ENCODE measurements around the gene MYL3.

MYL3 gene

GRCh38 chr3:46907960-46908293 is 44.7 kb upstream of the MYL3 start:
- no peak for DNase-seq (ENCODE audit: low read depth)
- no peak overlapping the region for H3K4me3 ChIP-seq (ENCODE audit: low read depth, low read length)
- no peak for TF ChIP-seq CTCF (IDR thresholded peaks at IDR 0.05; ENCODE audit: insufficient read depth, low read depth, low read length, missing control alignments)

DNA sequence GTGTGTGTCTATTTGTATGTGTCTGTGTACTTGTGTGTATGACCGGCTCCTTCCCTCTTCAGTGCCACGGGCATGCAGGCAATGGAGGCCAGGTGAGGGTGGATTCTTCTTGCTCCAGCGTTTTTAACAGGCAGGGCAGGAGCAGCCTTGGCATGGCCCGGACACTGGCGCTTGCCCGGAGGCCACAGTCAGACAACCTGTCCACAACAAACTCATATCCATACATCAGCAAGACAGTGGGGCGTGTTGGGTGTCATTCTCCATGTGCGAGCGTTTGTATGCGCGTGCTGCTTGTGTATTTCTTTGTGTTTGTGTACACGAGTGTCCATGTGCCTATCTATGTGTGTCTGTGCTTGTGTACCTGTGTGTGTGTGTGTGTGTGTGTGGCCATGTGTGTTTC is 44.0 kb upstream of the MYL3 start:
- no peak for TF ChIP-seq CTCF (IDR thresholded peaks at IDR 0.05; ENCODE audit: insufficient read depth, low read depth, low read length, missing control alignments)
- DNase-seq (ENCODE audit: low read depth): no peak
- H3K4me3 ChIP-seq (ENCODE audit: low read depth, low read length): no peak overlapping the region

DNA sequence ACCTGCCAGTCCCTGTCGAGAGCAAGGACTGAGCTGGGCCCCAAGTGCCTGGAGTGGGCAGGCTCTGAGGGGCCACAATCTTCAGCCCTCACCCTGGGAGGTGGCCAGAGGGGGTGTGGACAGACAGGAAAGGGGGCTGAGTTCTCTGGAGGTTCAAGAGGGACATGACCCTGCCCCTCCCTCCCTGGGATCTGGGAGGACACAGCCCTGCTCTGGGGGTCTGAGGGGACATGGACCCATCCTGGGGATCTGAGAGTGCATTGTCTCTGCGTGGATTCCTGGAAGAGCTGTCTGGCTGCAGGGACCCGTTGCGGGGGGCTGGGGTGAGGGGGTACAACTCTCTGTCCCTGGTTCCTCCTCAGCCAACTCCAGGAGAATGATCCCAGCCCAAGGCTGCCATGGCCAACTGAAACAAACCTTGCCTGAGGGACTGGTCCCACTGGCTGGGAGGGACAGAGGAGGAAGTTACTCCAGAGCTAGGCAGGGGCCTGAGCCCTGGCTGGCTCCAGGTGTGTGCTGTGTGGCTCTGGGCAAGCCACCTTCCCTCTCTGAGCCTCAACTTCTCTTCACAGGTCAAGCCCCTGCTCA is 43.3 kb upstream of the MYL3 start:
- H3K4me3 ChIP-seq (ENCODE audit: low read depth, low read length): no peak overlapping the region
- no peak for TF ChIP-seq CTCF (IDR thresholded peaks at IDR 0.05; ENCODE audit: insufficient read depth, low read depth, low read length, missing control alignments)
- DNase-seq (ENCODE audit: low read depth): no peak

- no peak overlapping the region for H3K4me3 ChIP-seq (ENCODE audit: low read depth, low read length)
- no peak for TF ChIP-seq CTCF (IDR thresholded peaks at IDR 0.05; ENCODE audit: insufficient read depth, low read depth, low read length, missing control alignments)
- DNase-seq (ENCODE audit: low read depth): no peak
These were observed 42.6 kb upstream of the MYL3 start for GRCh38 chr3:46905661-46906451.

- no peak for TF ChIP-seq CTCF (IDR thresholded peaks at IDR 0.05; ENCODE audit: insufficient read depth, low read depth, low read length, missing control alignments)
- DNase-seq (ENCODE audit: low read depth): no peak
- no peak overlapping the region for H3K4me3 ChIP-seq (ENCODE audit: low read depth, low read length)
These were observed 41.9 kb upstream of the MYL3 start for GRCh38 chr3:46905213-46905560.

- TF ChIP-seq CTCF (IDR thresholded peaks at IDR 0.05; ENCODE audit: insufficient read depth, low read depth, low read length, missing control alignments): no peak
- no peak overlapping the region for H3K4me3 ChIP-seq (ENCODE audit: low read depth, low read length)
- DNase-seq (ENCODE audit: low read depth): no peak
These were observed 41.3 kb upstream of the MYL3 start for GRCh38 chr3:46904303-46905212.
